Psoas muscle (tissue), 8 donors: ENCODE measurements around the gene WNT6. TPM values are rescaled to one million over a fixed set of nuclear protein-coding genes. Genes with fewer than 3 reads are reported as not detected.

ENCODE experiments used
- ATAC-seq, 4 donors: fragments of 200-7000 bp; cut with Tn5 transposase; one replicate each; pipeline ENCODE4 v1.9.1; 2020; ENCODE audit warnings: moderate library complexity in 3 of 4, mild to moderate bottlenecking in 2 of 4
- DNase-seq, 2 donors: peaks; one replicate each; pipeline ENCODE4 v3.0.0-alpha.2; 2020
- H3K27ac ChIP-seq: fragments of 200-600 bp; one replicate; pipeline ENCODE4 v1.8.0; 2022
- H3K27me3 ChIP-seq, 3 donors: fragments of 200-600 bp in 1 of 3; one replicate each; pipeline versions ENCODE4 v1.6.1 to v1.8.0; 2013 to 2022; ENCODE audit warnings: low read length in 2 of 3, mild to moderate bottlenecking in 2 of 3, moderate library complexity in 1 of 3; ENCODE audit not compliant: insufficient read depth in 3 of 3
- H3K36me3 ChIP-seq, 2 donors: fragments of 200-600 bp in 1 of 2; one replicate each; pipeline versions ENCODE4 v1.6.1 to v1.8.0; 2013 to 2022; ENCODE audit warnings: low read depth in 1 of 2, mild to moderate bottlenecking in 1 of 2, moderate library complexity in 1 of 2; ENCODE audit not compliant: insufficient read depth in 1 of 2
- H3K4me1 ChIP-seq: fragments of 200-600 bp; one replicate; pipeline ENCODE4 v1.8.0; 2022
- H3K4me3 ChIP-seq: fragments of 200-600 bp; one replicate; pipeline ENCODE4 v1.8.0; 2022; ENCODE audit warnings: mild to moderate bottlenecking
- H3K9me3 ChIP-seq: fragments of 200-600 bp; one replicate; pipeline ENCODE4 v1.8.0; 2022
- CTCF ChIP-seq: fragments of 200-600 bp; IDR thresholded peaks from one replicate; pipeline ENCODE4 v1.8.0; 2022; ENCODE audit warnings: antibody characterized with exemption
- WGBS, 3 donors: extraction: QIAGEN DNeasy Blood & Tissue Kit; methylation state at CpG; one replicate each; pipeline versions ENCODE4 v1.1.6 to v1.1.7; 2013; 5-methylcytosine and 5-hydroxymethylcytosine counted together
- intact Hi-C, 2 donors: fragments of 100-400 bp; cut with DNase I; formaldehyde crosslinking; loops; one replicate each; pipeline versions ENCODE4 v1.11.0 to v1.14.2; 2022
- polyA plus RNA-seq, 3 donors: library from polyadenylated mRNA; stranded (reverse); fragments of 200-250 nt; gene quantifications; one replicate each; pipeline ENCODE4 v1.2.3, GENCODE V29; 2013
- total RNA-seq, 4 donors: library from RNA; stranded (reverse); fragmentation: NEBNext Ultra II Directional in 2 of 4; extraction: Animal tissue kit (Norgen Biotek cat#: 25700) in 2 of 4; gene quantifications; one replicate each; pipeline versions ENCODE4 v1.2.1 to v1.2.4, GENCODE V29; 2021 to 2023
- donor health status: healthy with polysubstance abuse.
- donor health status: DM: no; HTN: no; CAD: no; lungs with moderate emphysema.
- donor health status: Bipolar disorder and iron deficiency.
- donor health status: healthy.
- donor health status: DM: yes; HTN: yes; CAD: no.
- donor health status: DM: no; HTN: no; CAD: no.
- donor health status: DM: no; HTN: no; CAD: no.
- donor health status: DM: yes; HTN: yes; CAD: no.

The WNT6 gene
- total and polyA plus RNA-seq, 7 donors = 0.05 to 1.0 (median 0.20) TPM

DNA sequence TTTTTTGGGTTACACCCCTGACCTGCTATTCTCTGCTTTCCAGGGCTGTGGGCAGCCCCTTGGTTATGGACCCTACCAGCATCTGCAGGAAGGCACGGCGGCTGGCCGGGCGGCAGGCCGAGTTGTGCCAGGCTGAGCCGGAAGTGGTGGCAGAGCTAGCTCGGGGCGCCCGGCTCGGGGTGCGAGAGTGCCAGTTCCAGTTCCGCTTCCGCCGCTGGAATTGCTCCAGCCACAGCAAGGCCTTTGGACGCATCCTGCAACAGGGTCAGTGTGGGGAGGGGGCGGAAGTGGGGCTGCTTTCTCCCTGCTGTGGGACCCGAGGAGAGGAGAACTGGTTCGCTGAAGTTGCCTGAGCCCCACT, 11.4 kb downstream of the WNT6 start:
- H3K36me3 ChIP-seq = no peaks in the 10 kb centered on the region
- H3K4me1 ChIP-seq = no peaks in the 10 kb centered on the region
- H3K27ac ChIP-seq = no peak overlapping the region
- DNase-seq (peak in 1 of 2 donors; percentile 39), ATAC-seq (no peak)
- no peaks in the 10 kb centered on the region for H3K9me3 ChIP-seq
- peak overlapping the region; percentile 46 for H3K4me3 ChIP-seq
- H3K27me3 ChIP-seq = peaks cover 0 to 56% (median 34%) of the 10 kb centered on the region in 3 donors
- 14 to 17% (median 17%) methylated on average over 16 to 18 of the region's 18 CpGs for WGBS, 3 donors
- TF ChIP-seq CTCF = no peak
- intact Hi-C loops = no loop called here

GRCh38 chr2:218871345-218872302, 12.0 kb downstream of the WNT6 start:
- Histone ChIP-seq H3K9me3 (no peaks in the 10 kb centered on the region), H3K27me3 (peaks cover 0 to 57% (median 34%) of the 10 kb centered on the region in 3 donors), H3K4me3 (peak overlapping the region; percentile 46), H3K27ac (no peak overlapping the region), H3K36me3 (no peaks in the 10 kb centered on the region), H3K4me1 (no peaks in the 10 kb centered on the region)
- no peak for DNase-seq
- intact Hi-C loops = no loop called here
- TF ChIP-seq CTCF = no peak
- WGBS, 3 donors = 3% methylated on average over 48 to 60 of the region's 60 CpGs
- no peak for ATAC-seq

DNA sequence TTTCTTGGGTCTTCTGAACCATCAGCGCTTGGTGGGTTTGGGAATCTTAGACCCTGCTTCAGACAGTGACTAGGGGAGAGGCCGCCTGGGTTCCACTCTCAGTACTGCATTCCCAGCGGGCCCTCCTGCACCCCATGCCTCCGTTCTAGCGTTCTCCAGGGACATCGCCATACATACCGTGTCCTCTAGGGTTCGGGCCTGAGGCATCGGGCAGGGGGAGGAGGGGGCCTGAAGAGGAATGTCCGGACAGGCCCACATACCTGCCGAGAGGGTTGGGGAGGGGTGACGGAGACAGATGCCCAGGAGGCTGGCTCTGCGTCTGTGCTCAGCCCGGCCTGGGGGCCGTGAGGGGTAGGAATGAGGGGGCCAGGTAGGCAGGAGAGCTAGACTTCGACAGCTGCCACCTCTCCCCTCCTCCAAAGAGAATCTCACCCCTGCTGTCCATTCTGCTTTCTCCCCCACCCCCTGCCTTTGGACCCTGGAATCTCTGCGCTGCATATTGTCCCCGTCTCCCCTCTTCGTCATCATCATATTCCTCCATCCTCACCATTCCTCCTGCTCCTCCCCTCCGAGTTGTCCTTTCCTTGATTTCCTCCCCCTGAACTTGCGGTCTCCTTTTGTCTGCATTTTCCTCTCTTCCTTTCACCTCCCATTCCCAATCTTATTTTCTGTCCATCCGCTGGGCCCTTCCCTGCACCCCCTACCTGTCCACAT, 13.2 kb downstream of the WNT6 start:
- no peak overlapping the region for H3K27ac ChIP-seq
- ATAC-seq (no peak), DNase-seq (no peak)
- H3K36me3 ChIP-seq = no peaks in the 10 kb centered on the region
- intact Hi-C loops = no loop called here
- H3K4me1 ChIP-seq = no peaks in the 10 kb centered on the region
- WGBS, 3 donors = 15 to 18% (median 16%) methylated on average over 18 to 22 of the region's 22 CpGs
- H3K9me3 ChIP-seq = no peaks in the 10 kb centered on the region
- H3K4me3 ChIP-seq = peak overlapping the region; percentile 34
- peaks cover 0 to 60% (median 34%) of the 10 kb centered on the region in 3 donors for H3K27me3 ChIP-seq
- TF ChIP-seq CTCF = no peak

DNA sequence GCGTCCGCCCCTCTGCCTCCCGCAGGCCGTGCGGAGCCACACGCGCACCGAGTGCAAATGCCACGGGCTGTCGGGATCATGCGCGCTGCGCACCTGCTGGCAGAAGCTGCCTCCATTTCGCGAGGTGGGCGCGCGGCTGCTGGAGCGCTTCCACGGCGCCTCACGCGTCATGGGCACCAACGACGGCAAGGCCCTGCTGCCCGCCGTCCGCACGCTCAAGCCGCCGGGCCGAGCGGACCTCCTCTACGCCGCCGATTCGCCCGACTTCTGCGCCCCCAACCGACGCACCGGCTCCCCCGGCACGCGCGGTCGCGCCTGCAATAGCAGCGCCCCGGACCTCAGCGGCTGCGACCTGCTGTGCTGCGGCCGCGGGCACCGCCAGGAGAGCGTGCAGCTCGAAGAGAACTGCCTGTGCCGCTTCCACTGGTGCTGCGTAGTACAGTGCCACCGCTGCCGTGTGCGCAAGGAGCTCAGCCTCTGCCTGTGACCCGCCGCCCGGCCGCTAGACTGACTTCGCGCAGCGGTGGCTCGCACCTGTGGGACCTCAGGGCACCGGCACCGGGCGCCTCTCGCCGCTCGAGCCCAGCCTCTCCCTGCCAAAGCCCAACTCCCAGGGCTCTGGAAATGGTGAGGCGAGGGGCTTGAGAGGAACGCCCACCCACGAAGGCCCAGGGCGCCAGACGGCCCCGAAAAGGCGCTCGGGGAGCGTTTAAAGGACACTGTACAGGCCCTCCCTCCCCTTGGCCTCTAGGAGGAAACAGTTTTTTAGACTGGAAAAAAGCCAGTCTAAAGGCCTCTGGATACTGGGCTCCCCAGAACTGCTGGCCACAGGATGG, 14.0 kb downstream of the WNT6 start:
- intact Hi-C loops = no loop called here

More for the DNA sequence above, 14.0 kb downstream of the WNT6 start:
- DNase-seq (no peak), ATAC-seq (peak in 3 of 4 donors; percentile 33 to 54 (median 45))
- no peak overlapping the region for H3K27ac ChIP-seq
- H3K36me3 ChIP-seq = no peaks in the 10 kb centered on the region
- no peaks in the 10 kb centered on the region for H3K4me1 ChIP-seq
- peaks cover 0 to 66% (median 37%) of the 10 kb centered on the region in 3 donors for H3K27me3 ChIP-seq
- H3K4me3 ChIP-seq = peak overlapping the region; percentile 34
- no peak for TF ChIP-seq CTCF
- no peaks in the 10 kb centered on the region for H3K9me3 ChIP-seq
- 6 to 9% (median 7%) methylated on average over 71 to 86 of the region's 86 CpGs for WGBS, 3 donors
